ENCODE data around the gene MGLL.

The MGLL gene

DNA sequence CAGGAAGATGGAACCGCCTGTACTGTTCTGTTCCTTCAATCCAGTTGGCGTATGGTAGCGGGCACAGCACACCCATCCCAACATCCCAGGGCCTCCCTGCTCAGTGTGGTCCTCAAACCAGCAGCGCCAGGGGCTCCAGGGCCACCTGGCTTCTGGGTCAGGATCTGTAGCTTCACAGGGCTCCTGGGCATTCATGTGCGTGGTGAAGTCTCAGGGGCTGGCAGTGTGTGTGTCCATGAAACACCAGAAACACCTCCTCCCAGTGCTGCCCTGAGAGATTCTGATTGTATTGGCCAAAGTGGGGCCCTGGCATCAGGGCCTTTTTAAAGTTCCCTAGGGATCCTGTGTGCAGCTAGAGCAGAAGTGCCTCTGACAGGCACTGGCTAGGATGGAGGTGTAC is 107.4 kb downstream of the MGLL start:
- no peak overlapping the region for H4K5ac ChIP-seq (ENCODE audit: low read length)
- DNase-seq = no peak
- no peak overlapping the region for H3K56ac ChIP-seq (ENCODE audit: low read length)
- H2BK120ac ChIP-seq (ENCODE audit: low read depth, low read length) = no peak overlapping the region
- H3K4ac ChIP-seq (ENCODE audit: low read depth, low read length) = no peak overlapping the region
- H4K8ac ChIP-seq (ENCODE audit: low read depth, low read length) = no peak overlapping the region
- no CpG with 5 or more reads among the region's 5 CpGs for WGBS (ENCODE audit: extremely low coverage, insufficient coverage, low lambda C conversion rate)
- no peaks in the 10 kb centered on the region for H3K27me3 ChIP-seq (ENCODE audit: insufficient read depth, low read length, poor library complexity)
- H2BK5ac ChIP-seq (ENCODE audit: low read length) = no peak overlapping the region
- no peaks in the 10 kb centered on the region for H3K4me1 ChIP-seq (ENCODE audit: control insufficient read depth, low read depth, low read length)
- H3K4me3 ChIP-seq (ENCODE audit: low read length) = no peak overlapping the region
- no peak overlapping the region for H2BK15ac ChIP-seq (replicated peaks; ENCODE audit: low read depth)
- H3K4me2 ChIP-seq (ENCODE audit: low read length) = no peak overlapping the region
- no peak overlapping the region for H3K18ac ChIP-seq (ENCODE audit: low read length)
- no peaks in the 10 kb centered on the region for H3K79me2 ChIP-seq (ENCODE audit: control insufficient read depth, insufficient read depth, low read length)
- no peak overlapping the region for H3K9ac ChIP-seq (ENCODE audit: low read length)
- no peak overlapping the region for H2AK5ac ChIP-seq (ENCODE audit: low read length)
- no peak overlapping the region for H3K27ac ChIP-seq (ENCODE audit: low read depth, low read length)
- H3K79me1 ChIP-seq (ENCODE audit: low read length) = no peaks in the 10 kb centered on the region
- H3K36me3 ChIP-seq (ENCODE audit: control insufficient read depth, insufficient read depth, low read length) = no peaks in the 10 kb centered on the region
- no peak overlapping the region for H3K23ac ChIP-seq (ENCODE audit: low read length)

- no peaks in the 10 kb centered on the region for H3K79me1 ChIP-seq (ENCODE audit: low read length)
- H3K56ac ChIP-seq (ENCODE audit: low read length) = peak overlapping the region; percentile 0
- no peaks in the 10 kb centered on the region for H3K4me1 ChIP-seq (ENCODE audit: control insufficient read depth, low read depth, low read length)
- no peak overlapping the region for H2BK15ac ChIP-seq (replicated peaks; ENCODE audit: low read depth)
- no peak overlapping the region for H4K8ac ChIP-seq (ENCODE audit: low read depth, low read length)
- no peak overlapping the region for H3K23ac ChIP-seq (ENCODE audit: low read length)
- no peak overlapping the region for H3K9ac ChIP-seq (ENCODE audit: low read length)
- no peak overlapping the region for H3K27ac ChIP-seq (ENCODE audit: low read depth, low read length)
- no peak overlapping the region for H2AK5ac ChIP-seq (ENCODE audit: low read length)
- no peak overlapping the region for H3K18ac ChIP-seq (ENCODE audit: low read length)
- no peak overlapping the region for H2BK5ac ChIP-seq (ENCODE audit: low read length)
- H3K4me2 ChIP-seq (ENCODE audit: low read length) = no peak overlapping the region
- H3K4ac ChIP-seq (ENCODE audit: low read depth, low read length) = no peak overlapping the region
- no peaks in the 10 kb centered on the region for H3K27me3 ChIP-seq (ENCODE audit: insufficient read depth, low read length, poor library complexity)
- H2BK120ac ChIP-seq (ENCODE audit: low read depth, low read length) = no peak overlapping the region
- no peaks in the 10 kb centered on the region for H3K36me3 ChIP-seq (ENCODE audit: control insufficient read depth, insufficient read depth, low read length)
- no peak overlapping the region for H4K5ac ChIP-seq (ENCODE audit: low read length)
- H3K79me2 ChIP-seq (ENCODE audit: control insufficient read depth, insufficient read depth, low read length) = no peaks in the 10 kb centered on the region
- DNase-seq = no peak
- WGBS (ENCODE audit: extremely low coverage, insufficient coverage, low lambda C conversion rate) = no CpG with 5 or more reads among the region's 10 CpGs
- no peak overlapping the region for H3K4me3 ChIP-seq (ENCODE audit: low read length)
Measured at GRCh38 chr3:127714125-127714571, 108.2 kb downstream of the MGLL start.

GRCh38 chr3:127712881-127713771 is 109.2 kb downstream of the MGLL start:
- Histone ChIP-seq H3K4ac (ENCODE audit: low read depth, low read length) (no peak overlapping the region), H3K36me3 (ENCODE audit: control insufficient read depth, insufficient read depth, low read length) (no peaks in the 10 kb centered on the region), H3K9ac (ENCODE audit: low read length) (no peak overlapping the region), H3K18ac (ENCODE audit: low read length) (no peak overlapping the region), H2AK5ac (ENCODE audit: low read length) (no peak overlapping the region), H2BK15ac (replicated peaks; ENCODE audit: low read depth) (no peak overlapping the region), H4K5ac (ENCODE audit: low read length) (no peak overlapping the region), H3K4me1 (ENCODE audit: control insufficient read depth, low read depth, low read length) (no peaks in the 10 kb centered on the region), H3K79me2 (ENCODE audit: control insufficient read depth, insufficient read depth, low read length) (no peaks in the 10 kb centered on the region), H4K8ac (ENCODE audit: low read depth, low read length) (no peak overlapping the region), H3K4me2 (ENCODE audit: low read length) (no peak overlapping the region), H2BK5ac (ENCODE audit: low read length) (no peak overlapping the region), H3K56ac (ENCODE audit: low read length) (no peak overlapping the region), H3K27ac (ENCODE audit: low read depth, low read length) (no peak overlapping the region), H3K23ac (ENCODE audit: low read length) (no peak overlapping the region), H2BK120ac (ENCODE audit: low read depth, low read length) (no peak overlapping the region), H3K27me3 (ENCODE audit: insufficient read depth, low read length, poor library complexity) (no peaks in the 10 kb centered on the region), H3K4me3 (ENCODE audit: low read length) (no peak overlapping the region), H3K79me1 (ENCODE audit: low read length) (no peaks in the 10 kb centered on the region)
- DNase-seq = no peak
- WGBS (ENCODE audit: extremely low coverage, insufficient coverage, low lambda C conversion rate) = no CpG with 5 or more reads among the region's 9 CpGs

GRCh38 chr3:127712461-127712860 is 109.9 kb downstream of the MGLL start:
- Histone ChIP-seq H2BK15ac (replicated peaks; ENCODE audit: low read depth) (no peak overlapping the region), H3K9ac (ENCODE audit: low read length) (no peak overlapping the region), H3K4ac (ENCODE audit: low read depth, low read length) (no peak overlapping the region), H2BK120ac (ENCODE audit: low read depth, low read length) (no peak overlapping the region), H4K8ac (ENCODE audit: low read depth, low read length) (no peak overlapping the region), H2BK5ac (ENCODE audit: low read length) (no peak overlapping the region), H3K79me2 (ENCODE audit: control insufficient read depth, insufficient read depth, low read length) (no peaks in the 10 kb centered on the region), H3K27ac (ENCODE audit: low read depth, low read length) (no peak overlapping the region), H3K36me3 (ENCODE audit: control insufficient read depth, insufficient read depth, low read length) (no peaks in the 10 kb centered on the region), H3K4me2 (ENCODE audit: low read length) (no peak overlapping the region), H3K23ac (ENCODE audit: low read length) (no peak overlapping the region), H3K56ac (ENCODE audit: low read length) (no peak overlapping the region), H3K79me1 (ENCODE audit: low read length) (no peaks in the 10 kb centered on the region), H3K27me3 (ENCODE audit: insufficient read depth, low read length, poor library complexity) (no peaks in the 10 kb centered on the region), H4K5ac (ENCODE audit: low read length) (no peak overlapping the region), H3K18ac (ENCODE audit: low read length) (no peak overlapping the region), H2AK5ac (ENCODE audit: low read length) (no peak overlapping the region), H3K4me1 (ENCODE audit: control insufficient read depth, low read depth, low read length) (peaks cover 2% of the 10 kb centered on the region), H3K4me3 (ENCODE audit: low read length) (no peak overlapping the region)
- no peak for DNase-seq
- WGBS (ENCODE audit: extremely low coverage, insufficient coverage, low lambda C conversion rate) = no CpG with 5 or more reads among the region's 9 CpGs

GRCh38 chr3:127711896-127712295 is 110.4 kb downstream of the MGLL start:
- Histone ChIP-seq H3K36me3 (ENCODE audit: control insufficient read depth, insufficient read depth, low read length) (no peaks in the 10 kb centered on the region), H4K5ac (ENCODE audit: low read length) (no peak overlapping the region), H3K79me2 (ENCODE audit: control insufficient read depth, insufficient read depth, low read length) (no peaks in the 10 kb centered on the region)

More at GRCh38 chr3:127711896-127712295, 110.4 kb downstream of the MGLL start:
- Histone ChIP-seq H3K23ac (ENCODE audit: low read length) (no peak overlapping the region), H2AK5ac (ENCODE audit: low read length) (no peak overlapping the region), H3K4me3 (ENCODE audit: low read length) (no peak overlapping the region), H3K4me1 (ENCODE audit: control insufficient read depth, low read depth, low read length) (peaks cover 2% of the 10 kb centered on the region), H3K4me2 (ENCODE audit: low read length) (no peak overlapping the region), H3K4ac (ENCODE audit: low read depth, low read length) (no peak overlapping the region), H2BK15ac (replicated peaks; ENCODE audit: low read depth) (no peak overlapping the region), H4K8ac (ENCODE audit: low read depth, low read length) (no peak overlapping the region), H3K9ac (ENCODE audit: low read length) (no peak overlapping the region), H2BK120ac (ENCODE audit: low read depth, low read length) (no peak overlapping the region), H3K27ac (ENCODE audit: low read depth, low read length) (no peak overlapping the region), H2BK5ac (ENCODE audit: low read length) (no peak overlapping the region), H3K18ac (ENCODE audit: low read length) (no peak overlapping the region), H3K79me1 (ENCODE audit: low read length) (no peaks in the 10 kb centered on the region), H3K27me3 (ENCODE audit: insufficient read depth, low read length, poor library complexity) (no peaks in the 10 kb centered on the region), H3K56ac (ENCODE audit: low read length) (no peak overlapping the region)
- DNase-seq = no peak
- no CpG with 5 or more reads among the region's 14 CpGs for WGBS (ENCODE audit: extremely low coverage, insufficient coverage, low lambda C conversion rate)

All from mesendoderm (in vitro differentiated cells).